ENCODE measurements around the gene KIF7.

DNA sequence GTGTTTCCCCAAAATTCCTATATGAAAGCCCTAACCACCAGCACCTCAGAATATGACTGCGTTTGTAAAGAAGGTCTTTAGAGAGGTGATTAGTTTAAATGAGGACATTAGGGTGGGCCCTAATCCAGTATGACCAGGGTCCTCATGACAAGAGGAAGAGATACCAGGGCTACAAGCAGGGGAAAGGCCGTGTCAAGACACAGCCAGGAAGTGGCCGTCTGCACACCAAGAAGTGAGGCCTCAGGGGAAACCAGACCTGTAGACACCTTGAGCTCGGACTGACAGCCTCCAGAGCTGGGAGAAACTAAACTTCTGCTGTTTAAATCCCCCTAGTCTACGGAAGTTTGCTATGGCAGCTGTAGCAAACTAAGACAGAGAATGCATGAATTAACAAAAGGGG lies 14.2 kb downstream of the KIF7 start:
- TF ChIP-seq, protein P1, sequence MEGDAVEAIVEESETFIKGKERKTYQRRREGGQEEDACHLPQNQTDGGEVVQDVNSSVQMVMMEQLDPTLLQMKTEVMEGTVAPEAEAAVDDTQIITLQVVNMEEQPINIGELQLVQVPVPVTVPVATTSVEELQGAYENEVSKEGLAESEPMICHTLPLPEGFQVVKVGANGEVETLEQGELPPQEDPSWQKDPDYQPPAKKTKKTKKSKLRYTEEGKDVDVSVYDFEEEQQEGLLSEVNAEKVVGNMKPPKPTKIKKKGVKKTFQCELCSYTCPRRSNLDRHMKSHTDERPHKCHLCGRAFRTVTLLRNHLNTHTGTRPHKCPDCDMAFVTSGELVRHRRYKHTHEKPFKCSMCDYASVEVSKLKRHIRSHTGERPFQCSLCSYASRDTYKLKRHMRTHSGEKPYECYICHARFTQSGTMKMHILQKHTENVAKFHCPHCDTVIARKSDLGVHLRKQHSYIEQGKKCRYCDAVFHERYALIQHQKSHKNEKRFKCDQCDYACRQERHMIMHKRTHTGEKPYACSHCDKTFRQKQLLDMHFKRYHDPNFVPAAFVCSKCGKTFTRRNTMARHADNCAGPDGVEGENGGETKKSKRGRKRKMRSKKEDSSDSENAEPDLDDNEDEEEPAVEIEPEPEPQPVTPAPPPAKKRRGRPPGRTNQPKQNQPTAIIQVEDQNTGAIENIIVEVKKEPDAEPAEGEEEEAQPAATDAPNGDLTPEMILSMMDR (IDR thresholded peaks at IDR 0.05): no peak
- TF ChIP-seq POLR2A (IDR thresholded peaks at IDR 0.05): no peak

Data from adrenal gland (tissue), 5 donors.